HepG2 (cell line): ENCODE results near the gene CTNNA2. TPM values are rescaled to one million over a fixed set of nuclear protein-coding genes. Genes with fewer than 3 reads are reported as not detected.
A peak's percentile ranks its signal among the peaks of the same experiment; 100 is the strongest.

ENCODE experiments used
- ATAC-seq: fragments of 200-7000 bp; cut with Tn5 transposase; 3 replicates; pipeline ENCODE4 v1.9.1; 2020; ENCODE audit warnings: mild to moderate bottlenecking, moderate library complexity
- BruUV-seq: library from RNA; stranded (reverse); fragments of 400-500 nt; replicated peaks from 2 replicates; lab custom pipeline; 2021; lab: Mats Ljungman, UMichigan
- CTCF ChIA-PET: fragments of 300-600 bp; formaldehyde crosslinking; extraction: SDS; loops from one replicate; lab custom pipeline; 2021; ENCODE audit warnings: low total read pairs, inconsistent platforms, low intra/inter-chr PET ratio; lab: Yijun Ruan, JAX
- POLR2A ChIA-PET: fragments of 350-600 bp; sonication (Branson Sonifier 250); formaldehyde crosslinking; loops from one replicate; lab custom pipeline; 2020; ENCODE audit warnings: antibody characterized with exemption, inconsistent platforms; lab: Yijun Ruan, JAX
- DNase-seq: peaks from one replicate; pipeline ENCODE4 v3.0.0-alpha.2; 2015; ENCODE audit warnings: low spot score
- FAIRE-seq: peaks from 3 replicates; lab custom pipeline; 2011; peaks lifted over from hg19 to GRCh38; lab: Jason Lieb, UNC
- H2AFZ ChIP-seq: one replicate; pipeline ENCODE4 v1.6.1; 2011; ENCODE audit warnings: low read length, inconsistent platforms
- H3K27ac ChIP-seq: fragments of 300-600 bp; 3 replicates; pipeline ENCODE4 v1.8.0; 2011; ENCODE audit warnings: mixed run types, mild to moderate bottlenecking, mixed read lengths, low read length, inconsistent platforms; ENCODE audit not compliant: insufficient read depth; ENCODE audit errors: extremely low read length
- H3K27me3 ChIP-seq, 2 experiments: fragments of 200-600 bp in 1 of 2; 2 replicates in 1 of 2; 3 replicates in 1 of 2; pipeline versions ENCODE4 v1.6.0 to v1.8.0; 2011; ENCODE audit warnings: low read length in 2 of 2, mild to moderate bottlenecking in 2 of 2, moderate library complexity in 2 of 2, inconsistent platforms in 1 of 2; ENCODE audit not compliant: insufficient read depth in 2 of 2, control insufficient read depth in 1 of 2
- H3K36me3 ChIP-seq, 2 experiments: fragments of 200-600 bp in 1 of 2; replicated peaks in 1 of 2; 2 replicates in 1 of 2; 3 replicates in 1 of 2; pipeline versions ENCODE4 v1.5.1 to v1.8.0; 2011; ENCODE audit warnings: low read length in 2 of 2, inconsistent platforms in 1 of 2; ENCODE audit not compliant: insufficient read depth in 2 of 2, control insufficient read depth in 1 of 2
- H3K4me1 ChIP-seq: 2 replicates; pipeline ENCODE4 v1.5.1; 2012; ENCODE audit warnings: low read length, inconsistent platforms; ENCODE audit not compliant: insufficient read depth
- H3K4me2 ChIP-seq: 2 replicates; pipeline ENCODE4 v1.6.0; 2011; ENCODE audit warnings: low read depth, low read length, inconsistent platforms
- H3K4me3 ChIP-seq, 3 experiments: fragments of 200-600 bp in 1 of 3; sonication (generic), shearing (Covaris generic) in 1 of 3; replicated peaks in 1 of 3; 2 replicates each; pipeline ENCODE4 v1.5.1; 2011 to 2016; ENCODE audit warnings: low read length in 3 of 3, inconsistent platforms in 2 of 3, low read depth in 2 of 3, mild to moderate bottlenecking in 2 of 3, control low read depth in 1 of 3, mixed read lengths in 1 of 3; ENCODE audit not compliant: insufficient read depth in 1 of 3
- H3K79me2 ChIP-seq: one replicate; pipeline ENCODE4 v1.6.1; 2011; ENCODE audit warnings: low read length, inconsistent platforms; ENCODE audit not compliant: insufficient read depth
- H3K9ac ChIP-seq: 2 replicates; pipeline ENCODE4 v1.6.0; 2011; ENCODE audit warnings: mild to moderate bottlenecking, low read depth, low read length, inconsistent platforms; ENCODE audit not compliant: insufficient read depth
- H3K9me3 ChIP-seq: 2 replicates; pipeline ENCODE4 v1.5.1; 2012; ENCODE audit warnings: mild to moderate bottlenecking, low read length
- H4K20me1 ChIP-seq: 2 replicates; pipeline ENCODE4 v1.6.0; 2011; ENCODE audit warnings: inconsistent platforms, mild to moderate bottlenecking, low read length, moderate library complexity; ENCODE audit not compliant: insufficient read depth
- MAFF ChIP-seq: IDR thresholded peaks from 2 replicates; pipeline ENCODE4 v1.6.1; 2011; ENCODE audit warnings: low read depth, low read length, improper control_type of control experiment
- MAFG ChIP-seq: sonication (generic); formaldehyde crosslinking; IDR thresholded peaks from 2 replicates; pipeline ENCODE4 v1.5.1; 2020; ENCODE audit warnings: mild to moderate bottlenecking, missing genetic modification reagents
- MAFK ChIP-seq, 2 experiments: IDR thresholded peaks in 1 of 2; conservative IDR thresholded peaks in 1 of 2; 2 replicates each; pipeline ENCODE4 v1.6.1; 2011; ENCODE audit warnings: improper control_type of control experiment in 2 of 2, low read length in 2 of 2
- THAP11 ChIP-seq: IDR thresholded peaks from 2 replicates; pipeline ENCODE4 v1.6.1; 2016; ENCODE audit warnings: missing biosample characterization, missing genetic modification reagents
- ZFP1 ChIP-seq: IDR thresholded peaks from 2 replicates; pipeline ENCODE4 v1.6.1; 2016
- WGBS: methylation state at CpG from one replicate; pipeline ENCODE4 v1.1.6; 2017; ENCODE audit warnings: low lambda C conversion rate; 5-methylcytosine and 5-hydroxymethylcytosine counted together
- in situ Hi-C: cut with HindIII; loops from 2 replicates; pipeline ENCODE4 v1.10.0; 2017; ENCODE audit warnings: low pct_unique_long_range_greater_than_20kb; ENCODE audit not compliant: extremely low pct_ligation_motif_present
- intact Hi-C: fragments of 100-400 bp; cut with micrococcal nuclease; formaldehyde crosslinking; loops from one replicate; pipeline ENCODE4 v1.10.0; 2022; ENCODE audit not compliant: unreplicated experiment
- polyA plus RNA-seq, 8 experiments: library from polyadenylated mRNA; depleted of rRNA in 3 of 8; stranded (reverse) in 7 of 8; unstranded in 1 of 8; fragments of >200 nt; fragmentation: Illumina TruSeq in 4 of 8; extraction: Trizol in 4 of 8; gene quantifications; 2 replicates each; pipeline versions ENCODE4 v1.2.1 to v1.2.3, GENCODE V29; 2011 to 2016; ENCODE audit warnings: low read depth in 4 of 8, missing spikeins in 1 of 8, mixed read lengths in 1 of 8; ENCODE audit not compliant: insufficient read depth in 1 of 8
- total RNA-seq, 5 experiments: library from RNA; depleted of rRNA; stranded (reverse); fragments of >200 nt; fragmentation: Illumina TruSeq; extraction: Trizol; gene quantifications; 2 replicates each; pipeline ENCODE4 v1.2.3, GENCODE V29; 2016; ENCODE audit warnings: low read depth in 1 of 5
- TF ChIP-seq, protein P1 (sequence below): sonication (generic); formaldehyde crosslinking; IDR thresholded peaks from one replicate; pipeline ENCODE4 v1.5.1; 2020; ENCODE audit warnings: mild to moderate bottlenecking, missing genetic modification reagents; ENCODE audit errors: not compliant biosample characterization
- TF ChIP-seq, protein P2 (sequence below): sonication (generic); formaldehyde crosslinking; IDR thresholded peaks from 2 replicates; pipeline ENCODE4 v1.4.0; 2020; ENCODE audit warnings: missing genetic modification reagents, mild to moderate bottlenecking, borderline replicate concordance
- TF ChIP-seq, protein P3 (sequence below): sonication (generic); formaldehyde crosslinking; IDR thresholded peaks from 2 replicates; pipeline ENCODE4 v1.9.0; 2021; ENCODE audit warnings: mild to moderate bottlenecking, missing genetic modification reagents

The CTNNA2 gene
- total and polyA plus RNA-seq, 2 of the 13 experiments (the other 11 are each of a cell fraction or from before 2014, with no cell fraction given) = not detected

DNA sequence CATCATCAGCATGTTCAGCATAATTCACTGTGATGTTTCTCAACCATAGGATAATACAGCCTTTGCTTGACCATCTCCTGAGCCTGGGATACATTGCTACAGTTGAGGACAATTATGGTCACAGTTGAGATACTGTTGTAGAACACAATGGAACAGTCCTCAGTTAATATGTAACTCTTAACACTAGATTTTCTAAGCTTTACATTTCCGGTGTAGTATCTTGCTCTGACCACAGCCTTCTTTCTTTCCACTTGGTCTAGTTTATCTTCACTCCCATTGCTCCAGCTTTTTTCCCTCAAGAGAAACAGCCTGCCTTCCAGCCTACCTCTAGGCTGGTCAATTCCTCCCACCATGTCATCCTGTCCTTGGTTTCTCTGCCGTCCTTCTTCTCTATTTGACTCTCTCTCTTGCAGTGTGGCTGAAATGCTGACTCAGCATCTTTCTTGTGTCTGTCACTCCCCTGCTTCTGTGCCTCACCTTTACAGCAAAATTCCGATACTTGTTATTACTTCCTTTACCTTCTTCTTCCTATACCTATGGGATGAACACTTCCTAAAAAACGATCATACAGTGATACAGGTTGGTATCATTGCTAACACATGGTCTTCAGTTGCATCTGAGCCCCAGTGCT, 80.5 kb downstream of the CTNNA2 start:
- no peaks in the 10 kb centered on the region for H3K27me3 ChIP-seq
- H3K4me2 ChIP-seq = no peak overlapping the region
- no peak overlapping the region for H3K9ac ChIP-seq
- CTCF ChIA-PET = no interaction called here
- ATAC-seq (no peak), DNase-seq (no peak), FAIRE-seq (no peak)
- no TSS peak for BruUV-seq
- POLR2A ChIA-PET = no interaction called here
- no peak overlapping the region for H2AFZ ChIP-seq
- H3K36me3 ChIP-seq = no peaks in the 10 kb centered on the region
- WGBS = 6% methylated on average over 4 of the region's 4 CpGs
- H3K4me1 ChIP-seq = no peaks in the 10 kb centered on the region
- TF ChIP-seq MAFF = peak; percentile 100
- peak; percentile 100 for TF ChIP-seq MAFK (conservative IDR thresholded peaks at IDR 0.05 in 1 of 2, IDR thresholded peaks at IDR 0.05 in 1 of 2; ENCODE audit: low read length in 2 of 2)
- TF ChIP-seq, protein P1, sequence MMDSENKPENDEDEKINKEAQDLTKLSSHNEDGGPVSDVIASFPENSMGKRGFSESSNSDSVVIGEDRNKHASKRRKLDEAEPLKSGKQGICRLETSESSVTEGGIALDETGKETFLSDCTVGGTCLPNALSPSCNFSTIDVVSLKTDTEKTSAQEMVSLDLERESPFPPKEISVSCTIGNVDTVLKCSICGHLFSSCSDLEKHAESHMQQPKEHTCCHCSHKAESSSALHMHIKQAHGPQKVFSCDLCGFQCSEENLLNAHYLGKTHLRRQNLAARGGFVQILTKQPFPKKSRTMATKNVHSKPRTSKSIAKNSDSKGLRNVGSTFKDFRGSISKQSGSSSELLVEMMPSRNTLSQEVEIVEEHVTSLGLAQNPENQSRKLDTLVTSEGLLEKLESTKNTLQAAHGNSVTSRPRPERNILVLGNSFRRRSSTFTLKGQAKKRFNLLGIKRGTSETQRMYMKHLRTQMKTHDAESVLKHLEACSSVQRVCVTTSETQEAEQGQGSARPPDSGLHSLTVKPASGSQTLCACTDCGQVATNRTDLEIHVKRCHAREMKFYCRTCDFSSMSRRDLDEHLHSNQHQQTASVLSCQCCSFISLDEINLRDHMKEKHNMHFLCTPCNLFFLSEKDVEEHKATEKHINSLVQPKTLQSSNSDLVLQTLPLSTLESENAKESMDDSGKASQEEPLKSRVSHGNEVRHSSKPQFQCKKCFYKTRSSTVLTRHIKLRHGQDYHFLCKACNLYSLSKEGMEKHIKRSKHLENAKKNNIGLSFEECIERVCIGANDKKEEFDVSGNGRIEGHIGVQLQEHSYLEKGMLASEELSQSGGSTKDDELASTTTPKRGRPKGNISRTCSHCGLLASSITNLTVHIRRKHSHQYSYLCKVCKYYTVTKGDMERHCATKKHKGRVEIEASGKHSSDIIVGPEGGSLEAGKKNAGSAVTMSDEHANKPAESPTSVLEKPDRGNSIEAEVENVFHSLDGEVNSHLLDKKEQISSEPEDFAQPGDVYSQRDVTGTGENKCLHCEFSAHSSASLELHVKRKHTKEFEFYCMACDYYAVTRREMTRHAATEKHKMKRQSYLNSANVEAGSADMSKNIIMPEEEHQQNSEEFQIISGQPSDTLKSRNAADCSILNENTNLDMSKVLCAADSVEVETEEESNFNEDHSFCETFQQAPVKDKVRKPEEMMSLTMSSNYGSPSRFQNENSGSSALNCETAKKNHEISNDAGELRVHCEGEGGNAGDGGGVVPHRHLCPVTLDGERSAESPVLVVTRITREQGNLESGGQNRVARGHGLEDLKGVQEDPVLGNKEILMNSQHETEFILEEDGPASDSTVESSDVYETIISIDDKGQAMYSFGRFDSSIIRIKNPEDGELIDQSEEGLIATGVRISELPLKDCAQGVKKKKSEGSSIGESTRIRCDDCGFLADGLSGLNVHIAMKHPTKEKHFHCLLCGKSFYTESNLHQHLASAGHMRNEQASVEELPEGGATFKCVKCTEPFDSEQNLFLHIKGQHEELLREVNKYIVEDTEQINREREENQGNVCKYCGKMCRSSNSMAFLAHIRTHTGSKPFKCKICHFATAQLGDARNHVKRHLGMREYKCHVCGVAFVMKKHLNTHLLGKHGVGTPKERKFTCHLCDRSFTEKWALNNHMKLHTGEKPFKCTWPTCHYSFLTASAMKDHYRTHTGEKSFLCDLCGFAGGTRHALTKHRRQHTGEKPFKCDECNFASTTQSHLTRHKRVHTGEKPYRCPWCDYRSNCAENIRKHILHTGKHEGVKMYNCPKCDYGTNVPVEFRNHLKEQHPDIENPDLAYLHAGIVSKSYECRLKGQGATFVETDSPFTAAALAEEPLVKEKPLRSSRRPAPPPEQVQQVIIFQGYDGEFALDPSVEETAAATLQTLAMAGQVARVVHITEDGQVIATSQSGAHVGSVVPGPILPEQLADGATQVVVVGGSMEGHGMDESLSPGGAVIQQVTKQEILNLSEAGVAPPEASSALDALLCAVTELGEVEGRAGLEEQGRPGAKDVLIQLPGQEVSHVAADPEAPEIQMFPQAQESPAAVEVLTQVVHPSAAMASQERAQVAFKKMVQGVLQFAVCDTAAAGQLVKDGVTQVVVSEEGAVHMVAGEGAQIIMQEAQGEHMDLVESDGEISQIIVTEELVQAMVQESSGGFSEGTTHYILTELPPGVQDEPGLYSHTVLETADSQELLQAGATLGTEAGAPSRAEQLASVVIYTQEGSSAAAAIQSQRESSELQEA (CRISPR knock-in tag) = no peak
- TF ChIP-seq, protein P2, sequence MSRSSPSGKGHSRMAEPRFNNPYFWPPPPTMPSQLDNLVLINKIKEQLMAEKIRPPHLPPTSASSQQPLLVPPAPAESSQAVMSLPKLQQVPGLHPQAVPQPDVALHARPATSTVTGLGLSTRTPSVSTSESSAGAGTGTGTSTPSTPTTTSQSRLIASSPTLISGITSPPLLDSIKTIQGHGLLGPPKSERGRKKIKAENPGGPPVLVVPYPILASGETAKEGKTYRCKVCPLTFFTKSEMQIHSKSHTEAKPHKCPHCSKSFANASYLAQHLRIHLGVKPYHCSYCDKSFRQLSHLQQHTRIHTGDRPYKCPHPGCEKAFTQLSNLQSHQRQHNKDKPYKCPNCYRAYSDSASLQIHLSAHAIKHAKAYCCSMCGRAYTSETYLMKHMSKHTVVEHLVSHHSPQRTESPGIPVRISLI (CRISPR knock-in tag) = no peak
- no peak for TF ChIP-seq THAP11 (CRISPR knock-in tag)
- no peak for TF ChIP-seq ZFP1
- peak; percentile 93 for TF ChIP-seq MAFG (CRISPR knock-in tag)
- TF ChIP-seq, protein P3, sequence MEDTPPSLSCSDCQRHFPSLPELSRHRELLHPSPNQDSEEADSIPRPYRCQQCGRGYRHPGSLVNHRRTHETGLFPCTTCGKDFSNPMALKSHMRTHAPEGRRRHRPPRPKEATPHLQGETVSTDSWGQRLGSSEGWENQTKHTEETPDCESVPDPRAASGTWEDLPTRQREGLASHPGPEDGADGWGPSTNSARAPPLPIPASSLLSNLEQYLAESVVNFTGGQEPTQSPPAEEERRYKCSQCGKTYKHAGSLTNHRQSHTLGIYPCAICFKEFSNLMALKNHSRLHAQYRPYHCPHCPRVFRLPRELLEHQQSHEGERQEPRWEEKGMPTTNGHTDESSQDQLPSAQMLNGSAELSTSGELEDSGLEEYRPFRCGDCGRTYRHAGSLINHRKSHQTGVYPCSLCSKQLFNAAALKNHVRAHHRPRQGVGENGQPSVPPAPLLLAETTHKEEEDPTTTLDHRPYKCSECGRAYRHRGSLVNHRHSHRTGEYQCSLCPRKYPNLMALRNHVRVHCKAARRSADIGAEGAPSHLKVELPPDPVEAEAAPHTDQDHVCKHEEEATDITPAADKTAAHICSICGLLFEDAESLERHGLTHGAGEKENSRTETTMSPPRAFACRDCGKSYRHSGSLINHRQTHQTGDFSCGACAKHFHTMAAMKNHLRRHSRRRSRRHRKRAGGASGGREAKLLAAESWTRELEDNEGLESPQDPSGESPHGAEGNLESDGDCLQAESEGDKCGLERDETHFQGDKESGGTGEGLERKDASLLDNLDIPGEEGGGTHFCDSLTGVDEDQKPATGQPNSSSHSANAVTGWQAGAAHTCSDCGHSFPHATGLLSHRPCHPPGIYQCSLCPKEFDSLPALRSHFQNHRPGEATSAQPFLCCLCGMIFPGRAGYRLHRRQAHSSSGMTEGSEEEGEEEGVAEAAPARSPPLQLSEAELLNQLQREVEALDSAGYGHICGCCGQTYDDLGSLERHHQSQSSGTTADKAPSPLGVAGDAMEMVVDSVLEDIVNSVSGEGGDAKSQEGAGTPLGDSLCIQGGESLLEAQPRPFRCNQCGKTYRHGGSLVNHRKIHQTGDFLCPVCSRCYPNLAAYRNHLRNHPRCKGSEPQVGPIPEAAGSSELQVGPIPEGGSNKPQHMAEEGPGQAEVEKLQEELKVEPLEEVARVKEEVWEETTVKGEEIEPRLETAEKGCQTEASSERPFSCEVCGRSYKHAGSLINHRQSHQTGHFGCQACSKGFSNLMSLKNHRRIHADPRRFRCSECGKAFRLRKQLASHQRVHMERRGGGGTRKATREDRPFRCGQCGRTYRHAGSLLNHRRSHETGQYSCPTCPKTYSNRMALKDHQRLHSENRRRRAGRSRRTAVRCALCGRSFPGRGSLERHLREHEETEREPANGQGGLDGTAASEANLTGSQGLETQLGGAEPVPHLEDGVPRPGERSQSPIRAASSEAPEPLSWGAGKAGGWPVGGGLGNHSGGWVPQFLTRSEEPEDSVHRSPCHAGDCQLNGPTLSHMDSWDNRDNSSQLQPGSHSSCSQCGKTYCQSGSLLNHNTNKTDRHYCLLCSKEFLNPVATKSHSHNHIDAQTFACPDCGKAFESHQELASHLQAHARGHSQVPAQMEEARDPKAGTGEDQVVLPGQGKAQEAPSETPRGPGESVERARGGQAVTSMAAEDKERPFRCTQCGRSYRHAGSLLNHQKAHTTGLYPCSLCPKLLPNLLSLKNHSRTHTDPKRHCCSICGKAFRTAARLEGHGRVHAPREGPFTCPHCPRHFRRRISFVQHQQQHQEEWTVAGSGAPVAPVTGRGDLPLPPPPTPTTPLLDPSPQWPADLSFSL (CRISPR knock-in tag) = no peak
- H3K27ac ChIP-seq = no peak overlapping the region
- intact Hi-C loops = no loop called here
- no peaks in the 10 kb centered on the region for H3K9me3 ChIP-seq
- no peak overlapping the region for H3K4me3 ChIP-seq
- H3K79me2 ChIP-seq = no peaks in the 10 kb centered on the region
- no peaks in the 10 kb centered on the region for H4K20me1 ChIP-seq
- in situ Hi-C loops = no loop called here
